Measurements from ENCODE around the gene CCDC69. TPM values are rescaled to one million over a fixed set of nuclear protein-coding genes. Genes with fewer than 3 reads are reported as not detected.
A peak's percentile ranks its signal among the peaks of the same experiment; 100 is the strongest.

CCDC69 gene
- total RNA-seq, 1 donor from 2014 or later = 8.4 TPM

DNA sequence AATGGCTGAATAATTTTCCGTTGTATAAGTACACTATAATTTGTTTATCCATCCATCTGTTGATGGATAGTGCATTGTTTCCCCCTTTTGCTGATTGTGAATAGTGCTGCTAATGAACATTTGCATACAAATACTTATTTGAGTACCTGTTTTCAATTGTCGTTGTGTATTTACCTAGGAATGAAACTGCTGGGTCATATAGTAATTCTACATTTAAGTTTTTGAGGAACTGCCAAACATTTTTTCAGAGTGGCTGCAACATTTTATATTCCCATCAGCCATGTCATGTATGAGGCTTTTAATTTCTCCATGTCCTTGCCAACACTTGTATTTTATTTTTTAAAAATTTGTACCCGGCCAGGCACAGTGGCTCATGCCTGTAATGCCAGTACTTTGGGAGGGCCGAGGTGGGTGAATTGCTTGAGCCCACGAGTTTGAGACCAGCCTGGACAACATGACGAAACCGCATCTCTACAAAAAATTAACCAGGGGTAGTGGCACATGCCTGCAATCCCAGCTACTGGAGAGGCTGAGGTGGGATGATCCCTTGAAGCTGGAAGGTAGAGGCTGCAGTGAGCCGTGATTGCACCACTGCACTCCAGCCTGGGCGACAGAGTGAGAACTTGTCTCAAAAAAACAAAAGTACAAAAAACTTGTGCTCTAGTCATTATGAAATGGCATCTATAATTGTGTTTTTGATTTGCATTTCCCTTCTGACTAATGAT, 64.1 kb downstream of the CCDC69 start:
- ATAC-seq = no peak

DNA sequence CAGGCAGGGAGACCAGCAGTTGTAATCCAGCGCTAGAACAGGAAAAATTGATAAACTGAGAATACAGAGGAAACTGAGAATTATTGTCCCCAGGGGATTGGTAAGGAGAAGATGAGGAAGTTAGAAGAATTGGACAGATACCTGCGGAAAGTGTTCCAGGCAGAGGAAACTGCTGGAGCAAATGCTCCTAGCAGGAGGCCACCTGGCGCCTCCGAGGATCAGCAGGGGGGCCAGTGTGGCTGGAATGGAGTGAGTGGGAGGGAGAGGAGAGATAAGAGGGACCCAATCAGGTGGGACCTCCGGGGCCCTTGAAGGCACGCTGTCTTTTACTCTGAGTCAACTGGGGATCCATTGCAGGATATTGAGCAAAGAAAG, 65.6 kb downstream of the CCDC69 start:
- no peak for ATAC-seq

DNA sequence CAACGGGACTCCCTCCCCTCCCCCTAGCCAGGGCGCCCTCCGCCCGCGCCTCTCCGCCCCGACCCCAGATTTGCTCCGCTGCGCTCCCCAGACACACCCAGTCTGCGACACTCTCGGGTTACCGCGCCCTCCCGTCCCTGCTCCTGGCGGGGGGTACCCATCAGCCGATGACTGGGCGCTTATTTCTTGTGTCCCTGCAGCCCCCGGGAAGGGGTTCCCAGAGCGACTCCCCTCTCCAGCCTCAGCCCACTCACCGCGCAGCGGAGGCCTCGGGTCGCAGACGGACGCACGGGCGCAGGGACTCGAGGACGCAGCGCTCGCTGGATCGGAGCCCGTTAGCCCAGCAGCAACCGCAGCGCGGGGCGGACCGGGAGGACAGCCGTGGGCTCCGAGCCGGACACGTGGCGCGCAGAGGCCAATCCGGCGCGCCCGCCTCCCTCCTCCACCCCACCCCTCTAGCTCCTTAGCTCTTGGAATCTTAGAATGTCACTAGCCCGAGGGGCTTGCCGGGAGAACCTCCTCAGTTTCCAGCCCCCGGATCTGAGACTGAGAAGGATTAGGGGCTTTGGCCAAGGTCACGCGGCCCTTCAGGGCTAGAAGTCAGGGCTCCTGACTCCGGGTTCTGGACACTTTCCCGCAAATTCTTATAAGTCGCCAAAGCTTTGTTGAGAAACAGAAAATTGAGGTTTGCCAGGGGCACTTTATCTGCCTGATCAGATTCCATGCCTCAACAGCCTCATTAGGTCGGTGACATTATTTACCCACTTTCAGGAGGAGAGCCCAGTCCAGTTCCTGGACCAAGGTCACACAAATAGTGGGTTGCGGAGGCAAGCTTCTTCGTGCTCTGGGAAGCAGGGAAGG, 66.2 kb downstream of the CCDC69 start, which contains the start of gene ANXA6:
TSS of gene ANXA6 (minus strand) at position 354 of the 861 bp plus-strand sequence. CDS start 9,878 bp downstream, outside the sequence.
- peak; percentile 92 for ATAC-seq

DNA sequence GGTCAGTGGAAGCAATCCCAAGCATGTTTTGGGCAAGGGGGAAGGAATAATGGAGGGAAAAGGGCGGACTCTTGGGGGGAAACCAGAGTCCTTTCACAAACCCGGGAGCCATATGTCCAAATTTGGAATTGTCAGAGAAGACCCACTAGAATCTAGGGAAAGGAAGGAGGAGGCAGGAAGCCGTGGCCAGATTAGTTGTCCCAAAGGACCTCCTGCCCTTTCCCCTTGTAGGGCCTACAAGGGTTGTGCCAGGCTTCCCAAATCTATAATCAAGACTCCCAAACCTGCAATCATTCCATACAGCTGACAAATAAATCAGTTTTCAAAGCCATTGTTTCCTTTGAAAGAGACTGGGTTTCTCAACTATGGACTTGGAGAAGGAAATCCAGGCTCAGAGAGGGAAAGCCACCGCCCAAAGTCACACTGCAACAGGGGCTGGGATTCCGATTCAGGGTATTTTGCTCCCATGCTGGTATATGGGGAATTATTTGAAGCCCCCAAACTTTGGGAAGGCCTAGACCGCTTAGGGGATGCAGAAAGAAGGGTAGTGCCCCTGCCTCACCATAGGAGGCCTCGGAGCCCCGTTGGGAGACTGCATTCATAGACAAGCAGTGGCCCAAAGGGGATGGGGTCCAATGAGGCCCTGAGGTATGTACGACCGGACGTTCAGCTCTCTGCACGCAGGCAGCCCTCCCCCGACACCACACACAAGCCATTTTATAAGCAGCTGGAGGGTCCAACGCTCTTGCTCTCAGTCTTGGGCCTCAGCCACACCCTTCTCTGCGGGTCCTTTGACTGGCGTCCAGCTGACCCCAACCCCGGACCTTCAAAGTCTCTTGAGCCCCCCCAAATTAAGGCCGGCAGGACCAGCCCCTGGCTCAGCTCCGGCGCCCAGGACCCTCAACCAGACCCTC, 67.1 kb downstream of the CCDC69 start:
- peak; percentile 23 for ATAC-seq

DNA sequence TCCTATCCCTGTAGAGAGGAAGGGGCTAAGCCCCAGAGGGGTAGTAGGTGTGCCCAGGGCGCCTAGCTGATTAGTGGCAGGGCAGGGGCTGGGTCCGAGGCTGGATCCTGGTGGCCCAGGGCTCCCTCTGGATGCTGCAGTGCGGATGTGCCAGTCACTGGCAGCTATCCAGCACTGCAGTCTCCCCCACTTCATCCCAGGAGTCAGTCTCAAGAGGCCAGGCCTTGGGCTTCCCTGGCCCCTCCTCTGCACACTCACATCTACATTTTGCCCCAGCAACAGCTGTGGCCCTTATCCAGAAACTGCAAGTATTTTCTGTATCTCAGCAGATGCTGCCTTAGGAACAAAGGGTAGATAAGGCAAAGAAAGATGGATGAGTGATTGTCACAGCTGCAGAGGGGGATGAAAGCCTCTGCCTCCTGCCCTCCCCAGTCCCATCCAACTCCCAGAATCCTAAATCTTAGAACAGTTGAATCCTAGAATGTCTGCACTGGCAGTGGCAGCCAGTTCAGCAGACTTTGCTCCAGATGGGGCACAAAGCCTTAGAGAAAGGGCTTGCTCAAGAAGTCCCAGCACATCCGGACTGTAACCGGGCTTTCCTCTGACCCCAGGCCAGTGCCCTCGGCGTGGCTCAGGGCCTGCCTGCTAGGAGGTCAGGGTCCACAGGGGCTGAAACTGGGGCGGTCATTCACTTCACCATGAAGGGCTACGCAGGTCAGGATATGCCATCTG, 68.0 kb downstream of the CCDC69 start:
- peak; percentile 15 for ATAC-seq

DNA sequence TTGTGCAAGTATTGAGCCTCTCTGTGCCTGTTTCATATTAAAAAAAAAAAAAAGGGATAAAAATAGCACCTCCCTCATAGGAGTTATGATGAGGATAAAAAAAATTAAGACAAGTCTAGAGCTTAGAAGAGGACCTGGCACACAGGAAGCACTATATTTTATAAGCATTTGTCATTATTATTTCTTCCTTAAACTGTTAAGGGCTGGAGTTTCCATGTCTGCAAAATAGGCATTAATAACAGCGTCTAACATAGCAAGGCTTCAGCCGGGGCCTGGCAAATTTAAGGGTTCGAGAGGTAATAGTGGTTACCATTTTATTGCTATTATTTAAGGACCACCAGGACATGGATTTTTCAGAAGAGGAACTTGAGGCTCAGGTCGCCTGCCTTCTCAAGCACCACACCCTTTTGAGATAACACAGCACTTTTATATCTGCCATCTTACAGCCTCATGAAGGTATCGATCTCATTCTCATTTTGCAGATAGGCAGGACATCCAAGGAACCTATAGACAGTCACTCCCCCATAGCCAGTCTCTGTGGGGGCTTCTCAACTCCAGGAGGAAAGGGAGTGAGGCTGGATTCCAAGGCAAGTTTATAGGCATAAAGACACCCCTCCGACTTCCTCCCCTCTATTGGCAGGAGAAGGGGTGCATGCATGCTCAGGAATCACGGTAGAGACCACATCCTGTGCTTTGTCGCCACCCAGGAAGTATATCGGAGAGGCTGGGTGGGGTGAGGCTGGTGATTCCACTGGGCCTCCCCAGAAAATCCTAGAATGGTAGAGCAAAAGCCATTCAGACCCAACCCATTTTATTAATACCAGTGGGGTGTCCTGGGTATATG, 68.7 kb downstream of the CCDC69 start:
- ATAC-seq = peak; percentile 24

DNA sequence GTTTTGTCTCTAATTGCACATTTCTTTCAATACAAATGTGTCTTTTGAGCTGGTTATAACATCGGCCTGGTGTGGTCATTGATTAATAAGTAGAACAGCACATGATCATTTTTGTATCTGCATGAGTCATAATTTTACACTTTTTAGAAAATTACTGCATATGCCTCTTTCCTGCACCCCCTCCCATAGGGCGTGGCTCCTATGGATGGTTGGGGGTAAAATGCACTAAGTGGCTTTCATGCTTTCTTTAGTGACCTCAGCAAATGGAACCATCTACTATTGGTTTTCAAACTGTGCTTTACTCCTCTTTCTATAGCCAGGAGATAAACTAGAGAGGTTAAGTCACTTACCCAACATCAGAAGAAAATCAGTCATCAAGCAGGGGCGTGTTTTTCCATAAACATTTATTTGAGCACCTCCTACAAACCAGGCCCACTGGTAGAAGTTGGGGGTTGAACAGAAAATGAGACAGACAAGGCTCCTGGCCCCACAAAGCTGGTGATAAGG, 70.1 kb downstream of the CCDC69 start:
- ATAC-seq = no peak

DNA sequence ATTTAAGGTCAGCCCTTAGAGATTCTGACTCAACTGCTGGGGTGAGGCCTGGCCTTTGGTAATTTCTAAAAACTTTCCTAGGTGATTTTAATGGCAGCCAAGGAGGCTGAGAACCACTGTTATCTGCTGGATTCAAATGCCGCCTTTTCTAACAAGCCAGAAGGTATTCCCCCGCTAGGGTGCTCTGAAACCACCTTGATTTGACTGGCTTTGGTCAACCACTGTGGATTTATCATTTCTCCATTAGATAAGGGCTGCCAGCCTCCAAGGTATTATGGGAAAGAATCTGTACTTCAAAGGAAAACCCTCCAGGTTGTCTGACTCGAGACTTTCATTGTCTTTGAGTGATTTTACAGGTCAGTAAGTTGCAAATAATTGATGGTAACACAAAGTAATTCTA, 70.6 kb downstream of the CCDC69 start:
- ATAC-seq = no peak

DNA sequence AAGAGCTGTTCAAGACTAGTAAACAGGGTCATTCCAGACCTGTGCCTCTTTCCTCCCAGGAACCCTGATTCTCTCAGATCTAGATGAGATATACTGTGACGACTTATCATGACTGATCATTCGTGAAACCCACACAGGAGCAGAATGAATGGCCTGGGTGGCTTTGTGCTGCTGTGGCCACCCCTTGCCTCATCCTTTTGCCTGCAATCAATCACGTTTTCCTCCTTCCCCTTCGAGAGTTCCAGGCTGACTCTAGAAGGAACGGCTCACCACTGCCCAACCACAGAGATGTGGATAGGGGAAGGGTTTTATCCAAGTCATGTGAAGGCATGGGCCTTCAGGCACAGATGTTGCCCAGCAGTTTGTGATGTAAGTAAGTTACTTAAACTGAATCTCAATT, 72.1 kb downstream of the CCDC69 start:
- ATAC-seq = no peak

DNA sequence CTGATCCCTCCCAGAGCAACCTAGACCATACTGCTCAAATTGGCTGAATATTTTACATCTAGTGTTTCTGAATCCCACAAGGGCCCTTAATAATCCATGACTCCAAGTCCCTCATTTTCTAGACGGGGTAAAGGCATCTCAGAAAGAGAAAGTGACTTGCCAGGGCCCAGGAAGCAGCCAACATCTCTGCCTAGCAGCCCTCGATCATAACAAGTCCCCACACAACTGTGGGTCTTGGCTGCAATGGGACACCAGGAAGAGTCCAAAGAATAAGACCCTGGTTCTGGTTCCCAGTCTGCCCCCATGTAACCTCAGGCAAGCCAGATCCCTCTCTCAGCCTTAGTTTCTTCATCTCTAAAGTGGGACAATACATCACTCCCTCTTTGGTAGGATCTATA, 72.6 kb downstream of the CCDC69 start:
- no peak for ATAC-seq

DNA sequence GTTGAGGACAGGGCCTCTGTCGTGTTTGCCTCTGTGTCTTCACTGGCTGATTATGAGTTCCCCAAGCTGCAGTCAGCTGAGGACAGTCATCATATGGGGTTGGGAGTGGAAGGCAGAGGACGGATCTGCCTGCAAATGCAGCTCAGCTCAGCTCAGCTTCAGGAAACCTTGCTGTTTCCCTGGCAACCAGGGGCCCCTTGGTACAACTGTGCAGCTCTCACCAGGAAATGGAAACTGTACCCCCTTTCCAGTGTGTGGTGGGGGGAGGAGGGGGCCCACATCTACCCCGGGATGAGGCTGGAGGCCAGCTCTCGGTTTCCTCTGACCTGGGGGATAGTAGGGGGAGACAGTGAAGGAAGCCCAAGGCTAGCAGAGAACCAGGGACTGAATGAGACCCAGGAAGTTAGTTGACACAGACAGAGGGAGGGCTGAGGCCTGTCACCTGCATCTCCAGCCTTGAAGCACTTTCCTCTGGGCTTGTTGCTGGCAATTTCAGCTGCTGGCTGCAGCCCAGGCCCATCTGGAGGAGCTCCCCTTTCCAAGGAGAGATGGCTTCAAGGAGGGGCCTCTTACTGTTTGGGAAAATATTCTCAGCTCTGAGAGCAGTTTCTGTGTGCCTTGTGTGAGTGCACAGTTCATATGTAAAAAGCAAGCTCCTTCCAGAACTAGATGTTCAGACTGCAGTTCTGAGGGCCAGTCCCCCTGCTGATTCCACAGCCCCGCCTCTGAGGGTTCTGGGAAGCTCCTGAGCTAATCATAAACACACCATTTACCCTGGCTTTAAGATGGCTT, 73.2 kb downstream of the CCDC69 start:
- ATAC-seq = peak; percentile 29

DNA sequence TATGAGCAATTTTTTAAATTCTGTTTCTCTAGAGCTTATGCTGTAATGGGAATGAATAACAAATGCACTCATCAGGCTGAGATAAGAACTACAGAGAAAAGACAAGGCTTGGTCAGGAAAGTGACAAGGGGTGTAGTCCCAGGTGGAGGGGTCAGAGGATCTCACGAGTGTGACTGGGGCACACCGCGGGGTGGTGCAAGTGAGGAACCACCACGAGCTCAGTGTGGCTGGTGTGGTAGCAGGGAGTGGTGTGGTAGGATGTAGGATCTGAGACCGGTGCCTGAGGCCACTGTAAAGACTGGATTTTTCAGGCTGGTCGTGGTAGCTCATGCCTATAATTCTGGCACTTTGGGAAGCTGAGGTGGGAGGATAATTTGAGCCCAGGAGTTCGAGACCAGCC, 75.3 kb downstream of the CCDC69 start:
- ATAC-seq = no peak

DNA sequence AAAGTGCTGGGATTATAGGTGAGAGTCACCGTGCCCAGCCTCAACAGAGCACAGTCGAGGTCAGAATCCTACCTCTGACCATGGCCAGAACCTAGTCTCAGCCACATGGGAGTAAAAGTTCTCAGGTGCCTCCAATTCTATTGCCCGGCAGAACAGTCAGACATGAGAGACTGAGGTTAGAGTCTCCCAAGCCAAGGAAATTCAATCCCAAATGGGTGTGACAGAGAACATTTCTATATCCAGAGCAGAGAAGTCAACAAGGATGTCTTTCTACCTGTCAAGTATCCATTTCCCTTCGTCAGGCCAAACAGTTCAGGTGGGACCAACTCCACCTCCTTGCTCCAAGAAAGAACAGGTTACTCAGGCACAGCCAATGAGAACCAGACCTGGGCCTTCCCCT, 76.9 kb downstream of the CCDC69 start:
- ATAC-seq = no peak

DNA sequence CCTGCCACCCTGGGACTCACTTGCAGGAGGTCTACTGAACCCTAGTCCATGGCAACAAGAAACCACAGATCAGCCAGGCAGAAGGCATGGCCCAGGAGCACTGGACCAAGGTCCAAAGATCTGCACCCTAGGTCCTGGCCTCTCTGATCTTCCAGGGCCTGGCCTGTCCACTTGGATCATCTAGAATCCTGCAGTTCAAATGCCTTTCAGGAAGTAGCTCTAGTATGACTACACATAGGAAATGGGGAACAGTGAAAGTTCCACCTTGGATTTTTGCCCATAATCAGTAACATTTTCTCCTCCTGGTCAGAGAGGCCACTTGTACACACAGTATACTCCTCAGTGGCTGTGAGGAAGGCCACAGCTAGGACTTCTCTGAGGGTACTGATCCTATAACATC, 77.8 kb downstream of the CCDC69 start:
- ATAC-seq = no peak

DNA sequence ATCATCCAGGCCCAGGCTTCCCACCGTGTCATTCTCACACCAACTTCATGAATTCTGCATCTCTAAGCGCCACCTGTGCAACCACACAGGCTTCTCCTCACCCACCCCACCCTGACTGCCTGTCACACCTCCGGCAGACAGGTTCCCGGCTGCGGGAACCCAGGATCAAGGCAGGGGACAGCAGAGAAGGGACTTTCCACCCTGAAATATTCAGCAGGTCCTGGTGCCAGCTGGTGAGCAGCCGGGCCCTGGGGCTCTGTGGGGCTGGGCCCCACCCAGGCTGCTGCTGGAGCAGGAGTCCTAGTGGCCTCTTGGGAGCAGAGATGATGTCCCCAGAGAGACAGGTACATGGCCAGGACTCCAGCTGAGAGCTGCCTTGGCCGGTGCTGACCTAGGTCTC, 79.0 kb downstream of the CCDC69 start:
- no peak for ATAC-seq

DNA sequence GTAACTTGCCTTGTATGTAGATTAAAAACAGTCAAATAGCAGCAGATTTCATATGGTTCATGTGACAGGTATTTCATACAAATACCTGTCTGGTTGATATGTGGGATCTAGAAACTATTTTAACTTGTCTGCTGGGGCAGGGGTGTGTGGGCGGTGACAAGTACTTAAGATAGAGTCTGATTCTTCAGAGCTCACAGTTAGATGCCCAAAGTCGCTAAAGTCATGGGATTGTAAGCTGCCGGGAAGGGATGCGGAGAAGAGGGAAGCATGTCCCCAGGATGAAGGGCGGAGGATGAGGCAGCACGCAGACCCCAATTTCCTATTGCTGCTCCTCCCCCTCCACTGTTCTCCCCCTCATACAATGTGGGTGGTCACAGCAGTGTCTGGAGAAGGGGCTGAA, 79.6 kb downstream of the CCDC69 start:
- ATAC-seq = no peak

DNA sequence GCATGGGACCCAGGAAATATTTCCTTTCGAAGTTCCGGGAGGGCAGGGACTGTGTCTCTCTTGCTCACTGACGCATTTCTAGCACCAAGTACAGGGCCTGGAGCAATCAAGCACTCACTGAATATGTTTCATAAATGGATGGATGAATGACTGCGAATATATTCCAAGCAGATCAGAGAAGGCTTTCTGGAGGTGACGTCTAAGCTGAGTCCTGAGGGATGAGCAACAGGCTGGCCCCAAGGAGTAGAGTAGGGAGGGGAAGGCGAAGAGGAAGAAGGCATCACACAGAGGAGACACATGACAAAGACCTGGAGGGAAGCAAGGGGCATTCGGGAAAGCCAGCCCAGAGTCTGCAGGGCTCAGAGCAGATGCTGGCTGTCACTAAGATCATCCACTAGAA, 80.2 kb downstream of the CCDC69 start:
- ATAC-seq = no peak

DNA sequence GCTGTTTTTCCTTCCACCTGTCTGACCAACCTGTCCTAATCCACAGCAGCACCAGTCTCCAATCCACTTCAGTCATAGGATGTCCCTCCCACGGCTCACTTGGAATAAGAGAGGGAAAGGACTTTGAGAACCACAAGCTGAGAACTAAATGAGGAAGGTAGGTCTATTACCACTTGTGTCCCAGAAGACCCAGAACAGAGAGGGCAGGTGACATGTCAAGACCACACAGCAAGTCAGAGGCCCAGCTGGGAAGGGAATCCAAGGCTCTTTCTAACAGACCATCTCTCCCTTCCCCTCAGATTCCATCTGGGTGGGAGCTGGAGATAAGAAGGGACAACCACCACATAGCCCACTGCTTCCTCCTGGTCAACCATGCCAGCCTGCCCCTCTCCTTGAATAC, 81.0 kb downstream of the CCDC69 start:
- ATAC-seq = no peak

DNA sequence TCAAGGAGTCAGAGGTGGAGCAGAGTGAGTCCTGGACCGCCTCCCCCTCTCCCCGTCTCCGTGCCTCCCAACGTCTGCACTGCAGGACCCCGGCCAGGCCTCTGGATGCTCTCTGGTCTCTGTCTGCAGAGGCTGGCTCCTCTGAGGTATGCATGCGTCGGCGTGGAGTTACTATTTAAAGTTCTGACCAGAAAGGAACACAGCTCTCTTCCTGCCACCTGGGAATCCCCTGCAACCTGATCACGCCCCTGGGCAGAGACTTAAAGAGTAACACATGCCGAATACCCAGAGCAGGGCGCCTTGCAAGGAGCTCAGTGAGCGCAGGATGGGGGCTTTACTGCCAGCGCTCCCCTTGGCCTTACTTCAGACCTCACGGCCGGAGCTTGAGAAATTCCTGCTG, 82.4 kb downstream of the CCDC69 start:
- ATAC-seq = peak; percentile 42

All from esophagus mucosa (tissue), 1 donor.